Caki2 (cell line): Measurements from ENCODE around the gene NUDT5. TPM values are rescaled to one million over a fixed set of nuclear protein-coding genes. Genes with fewer than 3 reads are reported as not detected.

Source experiments
- DNase-seq: peaks from one replicate; pipeline ENCODE4 v3.0.0-alpha.2; 2015; ENCODE audit warnings: low read depth
- in situ Hi-C: cut with HindIII; loops from 2 replicates; pipeline ENCODE4 v1.10.0; 2016; ENCODE audit warnings: low sequenced_read_pairs, low pct_unique_long_range_greater_than_20kb, mixed read lengths
- total RNA-seq: library from RNA; depleted of rRNA; stranded (reverse); fragments of >200 nt; shearing (Covaris generic); gene quantifications from 2 replicates; pipeline ENCODE4 v1.2.3, GENCODE V29; 2014; ENCODE audit warnings: low replicate concordance; rRNA removed

The NUDT5 gene
- total RNA-seq, 1 experiment from 2014 or later = 168 TPM

DNA sequence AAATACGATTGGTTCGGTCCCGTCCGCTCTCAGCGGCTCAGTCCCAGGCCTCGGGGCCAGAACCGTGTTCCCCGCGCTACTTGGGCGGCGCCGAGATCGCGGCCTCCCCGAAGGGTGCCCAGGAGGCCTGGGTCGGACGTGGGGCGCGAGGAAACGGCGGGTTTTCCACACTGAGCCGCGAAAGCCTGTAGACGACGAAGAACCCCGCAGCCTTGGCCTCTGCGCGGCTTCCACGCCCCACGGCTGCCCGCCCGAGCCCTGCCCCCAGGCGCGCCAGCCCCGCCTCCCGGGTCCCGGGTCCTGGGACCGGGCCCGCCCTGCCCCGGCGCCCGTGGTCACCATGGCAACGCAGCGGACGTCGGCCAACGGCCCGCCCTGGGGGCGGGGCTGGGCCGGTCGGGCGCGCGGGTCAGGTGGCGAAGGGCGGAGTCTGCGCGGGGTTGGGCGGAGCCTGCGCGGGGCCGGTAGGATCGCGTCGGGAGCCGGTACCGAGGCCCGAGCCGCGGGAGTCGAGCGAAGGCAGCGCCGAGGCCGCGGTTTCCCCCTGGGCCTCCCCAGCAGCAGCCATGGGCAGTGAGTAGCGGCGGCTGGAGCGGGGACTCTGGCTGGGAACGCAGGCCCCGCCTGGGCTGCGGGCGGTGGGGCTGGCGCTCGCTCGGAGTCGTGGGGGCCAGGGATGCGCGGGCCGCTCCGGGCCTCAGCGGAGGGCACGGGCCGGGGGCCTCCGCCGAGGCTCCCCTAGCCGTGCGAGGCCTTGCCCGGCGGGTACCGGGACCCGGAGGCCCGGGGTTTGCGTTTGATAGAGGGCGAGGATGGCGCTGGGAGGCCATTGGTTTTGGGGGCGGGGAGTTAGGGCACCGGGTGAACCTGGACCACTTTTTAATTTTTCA lies 66.2 kb downstream of the NUDT5 start, which contains the start of gene SEC61A2:
Gene SEC61A2 (plus strand): TSS at position 456 of the 890 bp plus-strand sequence. CDS start 111 bp downstream, at position 567.
- DNase-seq = peak; percentile 90
- in situ Hi-C loops = no loop called here

GRCh38 chr10:12121673-12122072 lies 74.0 kb downstream of the NUDT5 start:
- in situ Hi-C loops = no loop called here
- DNase-seq = peak; percentile 19

Other genes starting within 250 kb of the NUDT5 start
- 5.7 and 7.9 TPM in 2 replicates for gene UPF2, start 153.1 kb downstream of the NUDT5 start, total RNA-seq
- gene DHTKD1, start 126.9 kb downstream of the NUDT5 start, total RNA-seq = 26.0 and 27.8 TPM in 2 replicates
- 12.2 and 13.6 TPM in 2 replicates for gene SEC61A2, start 66.2 kb downstream of the NUDT5 start, total RNA-seq
- gene CDC123, start 297 bp upstream of the NUDT5 start, total RNA-seq = 164 and 191 TPM in 2 replicates
- 11.0 and 11.7 TPM in 2 replicates for gene CAMK1D, start 153.7 kb upstream of the NUDT5 start, total RNA-seq